ENCODE data around the gene NEURL1.

NEURL1 gene

DNA sequence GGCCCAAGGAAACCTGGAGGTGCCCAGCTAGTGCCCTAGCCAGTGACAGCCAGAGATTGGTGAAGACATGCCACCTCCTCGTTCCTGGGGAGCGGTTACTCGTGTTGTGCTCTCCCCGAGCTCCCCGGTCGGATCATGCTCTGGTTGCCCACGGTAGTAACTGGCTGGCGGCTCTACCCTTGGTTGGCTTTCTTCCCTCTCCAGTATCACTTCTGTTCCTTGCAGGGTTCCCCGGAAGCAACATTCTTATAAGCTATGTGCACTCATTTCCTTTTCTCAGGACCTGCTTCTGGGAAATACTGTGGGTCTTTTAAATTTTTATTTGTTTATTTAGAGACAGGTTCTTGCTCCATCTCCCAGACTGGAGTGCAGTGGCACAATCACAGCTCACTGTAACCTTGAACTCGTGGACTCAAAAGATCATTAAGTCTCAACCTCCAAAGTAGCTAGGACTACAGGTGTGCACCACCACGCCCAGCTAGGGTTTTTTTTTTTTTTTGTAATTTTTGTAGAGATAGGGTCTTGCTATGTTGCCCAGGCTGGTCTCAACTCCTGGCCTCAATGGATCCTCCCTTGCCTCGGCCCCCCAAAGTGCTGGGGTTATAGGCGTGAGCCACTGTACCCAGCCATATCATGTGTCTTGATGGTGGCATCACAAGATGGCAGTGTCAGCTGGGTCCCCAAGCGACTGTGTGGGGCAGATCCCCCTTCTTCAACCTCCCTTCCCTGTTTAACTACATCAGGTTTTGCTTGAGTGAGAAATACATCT, 27.9 kb upstream of the NEURL1 start:
- H3K4me3 ChIP-seq (ENCODE audit: low read depth, low read length): no peak overlapping the region

DNA sequence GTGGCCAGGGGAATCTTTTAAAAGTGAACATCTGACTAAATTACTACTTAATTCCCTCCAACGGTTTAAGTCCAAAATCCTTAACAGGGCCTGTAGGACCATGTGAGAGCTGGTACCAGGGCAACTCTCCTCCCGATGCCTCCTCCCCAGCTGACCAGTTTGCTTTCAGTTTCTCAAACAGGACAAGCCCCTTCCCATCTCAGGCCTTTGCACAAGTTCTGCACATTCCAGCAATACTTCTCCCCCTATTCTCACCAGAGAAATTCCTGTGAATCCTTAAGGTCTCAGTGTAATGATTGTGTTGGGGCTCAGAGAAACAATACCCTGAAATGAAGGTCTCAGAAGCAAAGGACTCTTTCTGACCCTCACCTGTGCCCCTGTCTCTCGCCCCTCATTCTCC, 26.8 kb upstream of the NEURL1 start:
- TF ChIP-seq, protein P1, sequence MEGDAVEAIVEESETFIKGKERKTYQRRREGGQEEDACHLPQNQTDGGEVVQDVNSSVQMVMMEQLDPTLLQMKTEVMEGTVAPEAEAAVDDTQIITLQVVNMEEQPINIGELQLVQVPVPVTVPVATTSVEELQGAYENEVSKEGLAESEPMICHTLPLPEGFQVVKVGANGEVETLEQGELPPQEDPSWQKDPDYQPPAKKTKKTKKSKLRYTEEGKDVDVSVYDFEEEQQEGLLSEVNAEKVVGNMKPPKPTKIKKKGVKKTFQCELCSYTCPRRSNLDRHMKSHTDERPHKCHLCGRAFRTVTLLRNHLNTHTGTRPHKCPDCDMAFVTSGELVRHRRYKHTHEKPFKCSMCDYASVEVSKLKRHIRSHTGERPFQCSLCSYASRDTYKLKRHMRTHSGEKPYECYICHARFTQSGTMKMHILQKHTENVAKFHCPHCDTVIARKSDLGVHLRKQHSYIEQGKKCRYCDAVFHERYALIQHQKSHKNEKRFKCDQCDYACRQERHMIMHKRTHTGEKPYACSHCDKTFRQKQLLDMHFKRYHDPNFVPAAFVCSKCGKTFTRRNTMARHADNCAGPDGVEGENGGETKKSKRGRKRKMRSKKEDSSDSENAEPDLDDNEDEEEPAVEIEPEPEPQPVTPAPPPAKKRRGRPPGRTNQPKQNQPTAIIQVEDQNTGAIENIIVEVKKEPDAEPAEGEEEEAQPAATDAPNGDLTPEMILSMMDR (IDR thresholded peaks at IDR 0.05; ENCODE audit: low read depth, low read length): no peak
- no peak overlapping the region for H3K4me3 ChIP-seq (ENCODE audit: low read depth, low read length)

More for the DNA sequence above, 27.9 kb upstream of the NEURL1 start:
- TF ChIP-seq, protein P1 (IDR thresholded peaks at IDR 0.05; ENCODE audit: low read depth, low read length): no peak

DNA sequence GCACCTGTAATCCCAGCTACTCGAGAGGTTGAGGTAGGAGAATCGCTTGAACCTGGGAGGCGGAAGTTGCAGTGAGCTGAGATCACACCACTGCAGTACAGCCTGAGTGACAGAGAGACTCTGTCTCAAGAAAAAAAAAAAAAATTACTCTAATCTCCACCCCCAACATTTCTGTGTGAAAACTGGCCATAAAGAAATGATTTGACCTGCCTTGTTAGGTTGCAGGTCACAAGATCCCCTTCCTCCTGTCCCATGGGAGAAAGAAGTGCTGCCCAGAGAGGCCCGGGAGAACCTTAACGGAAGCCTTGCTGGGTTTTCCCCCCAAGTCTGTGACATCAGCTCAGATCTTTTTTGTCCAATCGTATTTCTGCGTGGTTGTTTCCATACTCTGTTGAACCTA, 26.1 kb upstream of the NEURL1 start:
- TF ChIP-seq, protein P1 (IDR thresholded peaks at IDR 0.05; ENCODE audit: low read depth, low read length): no peak
- no peak overlapping the region for H3K4me3 ChIP-seq (ENCODE audit: low read depth, low read length)

DNA sequence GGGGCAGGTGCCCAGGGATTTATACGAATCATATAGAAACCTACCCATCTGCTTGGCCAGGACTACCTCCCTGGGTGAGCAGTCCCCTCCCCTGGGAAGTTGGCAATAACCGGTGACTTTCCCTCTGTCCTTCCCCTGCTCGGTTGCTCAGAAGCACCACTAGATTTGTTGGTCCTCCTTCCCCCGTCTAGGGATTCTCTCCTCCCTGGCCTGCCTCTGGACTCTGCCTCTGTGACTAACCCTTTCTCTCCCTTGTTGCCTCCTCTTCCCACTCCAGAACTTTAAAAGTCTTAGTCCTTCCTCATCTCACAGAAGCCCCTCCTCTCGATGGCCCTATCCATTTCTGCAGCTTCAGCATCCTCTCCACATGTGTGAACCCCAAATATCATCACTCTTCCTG, 24.3 kb upstream of the NEURL1 start:
- TF ChIP-seq, protein P1 (IDR thresholded peaks at IDR 0.05; ENCODE audit: low read depth, low read length): no peak
- H3K4me3 ChIP-seq (ENCODE audit: low read depth, low read length): no peak overlapping the region

DNA sequence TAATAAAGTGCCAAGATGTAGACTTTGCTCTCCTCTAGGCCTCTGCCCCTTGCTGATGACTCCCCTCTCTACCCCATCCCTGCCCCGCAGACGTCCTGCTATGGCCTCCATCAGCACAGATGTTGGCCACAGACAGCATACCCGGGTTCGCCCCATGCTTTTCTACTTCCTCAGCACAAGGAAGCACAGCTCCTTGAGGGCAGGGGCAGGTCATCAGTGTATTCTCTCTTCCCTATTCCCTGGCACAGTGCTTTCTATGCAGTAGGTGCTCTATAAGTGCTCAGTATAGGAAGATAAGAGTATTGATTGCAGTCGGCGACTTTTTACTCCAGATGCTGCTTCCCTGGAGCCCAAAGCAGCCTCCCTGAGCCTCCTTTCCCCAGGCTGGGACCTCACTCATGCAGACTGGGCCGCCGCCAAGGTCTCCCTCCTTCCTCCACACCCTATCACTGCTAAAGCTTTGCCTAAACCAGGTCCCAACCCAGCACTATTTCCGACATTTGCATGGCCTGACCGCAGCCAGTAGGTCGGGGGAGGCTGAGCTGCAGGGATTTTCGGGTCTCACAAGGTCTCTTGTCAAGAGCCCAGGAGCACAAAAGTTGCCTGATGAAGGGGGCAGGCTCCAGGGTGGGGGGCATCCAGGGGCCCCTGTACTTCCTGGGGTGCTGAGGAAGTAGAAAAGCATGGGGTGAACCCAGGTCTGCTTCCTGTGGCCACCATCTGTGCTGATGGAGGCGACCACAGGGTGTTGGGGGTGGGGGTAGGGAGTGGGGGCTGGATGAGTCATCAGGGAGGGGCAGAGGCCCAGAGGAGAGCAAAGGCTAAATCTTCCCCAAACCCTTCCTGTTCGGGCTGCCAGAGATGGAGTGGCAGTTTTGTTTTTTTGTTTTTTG, 22.5 kb upstream of the NEURL1 start:
- no peak overlapping the region for H3K4me3 ChIP-seq (ENCODE audit: low read depth, low read length)
- TF ChIP-seq, protein P1 (IDR thresholded peaks at IDR 0.05; ENCODE audit: low read depth, low read length): no peak

DNA sequence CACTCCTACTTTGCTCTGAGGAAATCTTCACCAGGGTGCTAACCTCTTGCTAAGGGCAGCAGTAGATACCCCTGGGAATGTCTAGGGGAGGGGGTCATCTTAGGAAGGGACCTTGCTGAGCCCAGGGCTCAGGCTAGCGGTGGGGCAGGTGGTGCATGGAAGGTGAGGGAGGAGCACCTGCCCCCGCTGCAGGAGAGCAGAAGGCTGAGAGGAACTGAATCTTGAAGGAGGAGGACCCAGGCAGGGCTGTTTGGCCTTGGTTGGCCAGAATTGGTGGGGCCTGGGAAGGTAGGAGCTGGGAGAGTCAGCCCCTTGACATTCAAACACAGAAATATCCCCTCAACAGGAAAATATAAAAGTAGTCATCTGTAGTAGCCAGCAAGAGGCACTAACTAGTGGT, 21.5 kb upstream of the NEURL1 start:
- H3K4me3 ChIP-seq (ENCODE audit: low read depth, low read length): no peak overlapping the region
- TF ChIP-seq, protein P1 (IDR thresholded peaks at IDR 0.05; ENCODE audit: low read depth, low read length): no peak

DNA sequence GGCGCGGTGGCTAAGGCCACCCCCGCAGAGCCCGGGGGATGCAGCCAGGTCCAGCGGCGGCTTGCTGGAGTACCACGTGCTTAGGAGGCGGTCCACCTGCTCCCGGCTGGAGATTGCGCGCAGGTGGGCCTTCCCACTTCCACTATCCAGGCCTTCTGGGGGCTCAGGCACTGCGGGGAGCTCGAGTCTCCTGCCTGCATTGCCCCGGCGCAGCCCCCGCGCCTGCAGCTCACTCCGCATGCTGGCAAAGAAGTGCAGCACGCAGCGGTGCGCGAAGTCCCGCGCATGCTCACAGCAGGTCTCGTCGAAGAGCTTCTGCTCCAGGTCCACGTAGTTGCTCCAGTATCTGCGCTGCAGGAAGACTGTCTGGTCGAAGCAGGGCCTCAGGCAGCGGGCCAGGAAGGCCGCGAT, 20.2 kb upstream of the NEURL1 start:
- TF ChIP-seq, protein P1 (IDR thresholded peaks at IDR 0.05; ENCODE audit: low read depth, low read length): no peak
- no peak overlapping the region for H3K4me3 ChIP-seq (ENCODE audit: low read depth, low read length)

Data from WI38 (cell line).